Esophagus muscularis mucosa (tissue), 4 donors: ENCODE results near the gene ITM2A.

ENCODE experiments used
- EP300 ChIP-seq: sonication (generic); formaldehyde crosslinking; IDR thresholded peaks from one replicate; pipeline ENCODE4 v1.6.1; 2017; ENCODE audit warnings: antibody characterized with exemption
- POLR2A ChIP-seq: fragments of 450-650 bp; IDR thresholded peaks from one replicate; pipeline ENCODE4 v1.6.1; 2017; ENCODE audit warnings: antibody characterized with exemption, moderate library complexity, mild to moderate bottlenecking, low read depth
- TF ChIP-seq, protein P1 (sequence below), 3 experiments: fragments of 200-600 bp in 2 of 3; fragments of 450-650 bp in 1 of 3; sonication (generic) in 2 of 3; IDR thresholded peaks; one replicate each; pipeline ENCODE4 v1.5.1; 2017 to 2019; ENCODE audit warnings: antibody characterized with exemption in 3 of 3, mild to moderate bottlenecking in 2 of 3, moderate library complexity in 1 of 3

DNA sequence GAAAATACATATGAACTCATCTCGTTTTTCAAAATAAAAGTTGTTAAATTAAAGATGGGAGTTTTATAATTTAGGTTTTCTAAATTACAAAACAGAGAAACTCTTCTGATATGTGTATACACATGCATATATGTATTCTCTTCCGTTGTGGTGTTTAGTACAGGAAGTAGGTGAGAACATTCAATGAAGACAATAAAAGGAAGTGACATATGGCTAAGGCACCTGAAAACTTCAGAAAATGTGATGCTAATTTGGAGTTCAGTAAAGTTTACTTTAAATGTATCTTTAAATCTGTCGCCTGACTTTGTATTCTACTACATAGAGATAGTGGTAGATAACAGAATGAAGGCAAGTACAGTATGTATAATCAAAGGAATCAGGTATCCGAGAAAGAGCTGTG lies 33.5 kb upstream of the ITM2A start:
- TF ChIP-seq, protein P1, sequence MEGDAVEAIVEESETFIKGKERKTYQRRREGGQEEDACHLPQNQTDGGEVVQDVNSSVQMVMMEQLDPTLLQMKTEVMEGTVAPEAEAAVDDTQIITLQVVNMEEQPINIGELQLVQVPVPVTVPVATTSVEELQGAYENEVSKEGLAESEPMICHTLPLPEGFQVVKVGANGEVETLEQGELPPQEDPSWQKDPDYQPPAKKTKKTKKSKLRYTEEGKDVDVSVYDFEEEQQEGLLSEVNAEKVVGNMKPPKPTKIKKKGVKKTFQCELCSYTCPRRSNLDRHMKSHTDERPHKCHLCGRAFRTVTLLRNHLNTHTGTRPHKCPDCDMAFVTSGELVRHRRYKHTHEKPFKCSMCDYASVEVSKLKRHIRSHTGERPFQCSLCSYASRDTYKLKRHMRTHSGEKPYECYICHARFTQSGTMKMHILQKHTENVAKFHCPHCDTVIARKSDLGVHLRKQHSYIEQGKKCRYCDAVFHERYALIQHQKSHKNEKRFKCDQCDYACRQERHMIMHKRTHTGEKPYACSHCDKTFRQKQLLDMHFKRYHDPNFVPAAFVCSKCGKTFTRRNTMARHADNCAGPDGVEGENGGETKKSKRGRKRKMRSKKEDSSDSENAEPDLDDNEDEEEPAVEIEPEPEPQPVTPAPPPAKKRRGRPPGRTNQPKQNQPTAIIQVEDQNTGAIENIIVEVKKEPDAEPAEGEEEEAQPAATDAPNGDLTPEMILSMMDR (IDR thresholded peaks at IDR 0.05) = no peak
- no peak for TF ChIP-seq EP300
- TF ChIP-seq POLR2A = no peak
